ENCODE measurements around the gene IRX3. TPM values are rescaled to one million over a fixed set of nuclear protein-coding genes. Genes with fewer than 3 reads are reported as not detected.

The IRX3 gene
- total and polyA plus RNA-seq, 10 of the 15 experiments (the other 5 are each of a cell fraction or from before 2014, with no cell fraction given): 0.05 TPM; not detected in 9

DNA sequence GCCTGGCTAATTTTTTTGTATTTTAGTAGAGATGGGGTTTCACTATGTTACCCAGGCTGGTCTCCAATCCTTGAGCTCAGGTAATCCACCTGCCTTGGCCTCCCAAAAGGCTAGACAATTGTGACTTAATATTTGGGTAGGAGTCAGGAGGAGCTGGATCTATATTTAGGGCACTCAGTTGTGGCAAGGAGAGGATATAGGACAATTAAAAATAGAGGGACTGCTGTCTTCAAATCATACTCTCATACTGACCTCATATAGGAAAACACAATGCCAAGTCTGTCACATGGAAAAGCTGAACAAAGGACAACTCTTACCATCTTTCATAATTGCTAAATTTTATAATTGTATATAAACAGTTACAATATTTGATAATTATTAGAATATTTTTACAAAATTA lies 17.1 kb downstream of the IRX3 start (continued):
- TF ChIP-seq, protein P1, sequence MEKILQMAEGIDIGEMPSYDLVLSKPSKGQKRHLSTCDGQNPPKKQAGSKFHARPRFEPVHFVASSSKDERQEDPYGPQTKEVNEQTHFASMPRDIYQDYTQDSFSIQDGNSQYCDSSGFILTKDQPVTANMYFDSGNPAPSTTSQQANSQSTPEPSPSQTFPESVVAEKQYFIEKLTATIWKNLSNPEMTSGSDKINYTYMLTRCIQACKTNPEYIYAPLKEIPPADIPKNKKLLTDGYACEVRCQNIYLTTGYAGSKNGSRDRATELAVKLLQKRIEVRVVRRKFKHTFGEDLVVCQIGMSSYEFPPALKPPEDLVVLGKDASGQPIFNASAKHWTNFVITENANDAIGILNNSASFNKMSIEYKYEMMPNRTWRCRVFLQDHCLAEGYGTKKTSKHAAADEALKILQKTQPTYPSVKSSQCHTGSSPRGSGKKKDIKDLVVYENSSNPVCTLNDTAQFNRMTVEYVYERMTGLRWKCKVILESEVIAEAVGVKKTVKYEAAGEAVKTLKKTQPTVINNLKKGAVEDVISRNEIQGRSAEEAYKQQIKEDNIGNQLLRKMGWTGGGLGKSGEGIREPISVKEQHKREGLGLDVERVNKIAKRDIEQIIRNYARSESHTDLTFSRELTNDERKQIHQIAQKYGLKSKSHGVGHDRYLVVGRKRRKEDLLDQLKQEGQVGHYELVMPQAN (conservative IDR thresholded peaks at IDR 0.05): no peak
- no peak for TF ChIP-seq IKZF2 (IDR thresholded peaks at IDR 0.05)

DNA sequence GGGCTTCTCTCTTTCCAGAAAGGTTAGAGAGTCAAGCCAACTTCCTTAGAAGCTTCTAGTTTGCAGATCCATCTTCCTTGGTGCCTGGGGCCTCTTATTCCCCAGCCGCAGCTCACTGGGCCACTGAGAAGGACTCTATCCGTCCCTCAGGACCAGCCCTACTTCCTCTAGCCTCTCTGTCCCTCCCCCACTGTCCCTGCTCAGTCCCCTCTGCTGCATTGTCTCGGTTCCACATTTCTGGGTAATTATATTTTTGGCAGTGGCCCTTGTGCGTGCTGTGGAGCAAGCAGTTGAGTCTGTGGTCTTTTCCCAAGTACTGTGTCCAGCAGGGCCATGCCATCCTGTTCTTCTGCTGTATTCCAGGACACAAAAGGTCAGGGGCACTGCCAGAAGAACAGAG lies 17.8 kb downstream of the IRX3 start:
- POLR2A ChIA-PET: no interaction called here
- CTCF ChIA-PET: no interaction called here
- in situ Hi-C loops (cut with MboI): no loop called here
- FAIRE-seq (no peak), DNase-seq (ENCODE audit: low read depth, low spot score) (no peak), ATAC-seq (no peak)
- TF ChIP-seq SREBF1 (IDR thresholded peaks at IDR 0.05; ENCODE audit: low read length): no peak
- TF ChIP-seq ZNF622 (IDR thresholded peaks at IDR 0.05): no peak
- TF ChIP-seq BMI1 (IDR thresholded peaks at IDR 0.05; ENCODE audit: borderline replicate concordance): no peak
- no peak for TF ChIP-seq RAD51 (IDR thresholded peaks at IDR 0.05)
- TF ChIP-seq IRF5 (IDR thresholded peaks at IDR 0.05; ENCODE audit: borderline replicate concordance): no peak
- TF ChIP-seq POLR2A (IDR thresholded peaks at IDR 0.05; ENCODE audit: low read depth, low read length): no peak
- no peak for TF ChIP-seq ZSCAN29 (IDR thresholded peaks at IDR 0.05)
- TF ChIP-seq ASH2L (IDR thresholded peaks at IDR 0.05; ENCODE audit: borderline replicate concordance, low read depth): no peak
- no peak for TF ChIP-seq BACH1 (IDR thresholded peaks at IDR 0.05; ENCODE audit: borderline replicate concordance)
- no peak for TF ChIP-seq USF1 (IDR thresholded peaks at IDR 0.05; ENCODE audit: borderline replicate concordance, extremely low read length, insufficient read depth, low read depth, low read length)
- TF ChIP-seq ZNF274 (IDR thresholded peaks at IDR 0.05; ENCODE audit: insufficient read depth, insufficient read length): no peak
- no peak for TF ChIP-seq ELK1 (IDR thresholded peaks at IDR 0.05; ENCODE audit: low read depth, low read length)
- no peak for TF ChIP-seq FOXM1 (IDR thresholded peaks at IDR 0.05; ENCODE audit: low read depth, low read length)
- TF ChIP-seq IRF4 (IDR thresholded peaks at IDR 0.05; ENCODE audit: low read depth, low read length): no peak
- no peak for TF ChIP-seq HCFC1 (IDR thresholded peaks at IDR 0.05; ENCODE audit: low read length)
- TF ChIP-seq CTCF (IDR thresholded peaks at IDR 0.05 in 2 of 3, conservative IDR thresholded peaks at IDR 0.05 in 1 of 3; ENCODE audit: control insufficient read depth in 2 of 3, extremely low read depth in 1 of 3, insufficient read depth in 1 of 3, low read depth in 3 of 3, low read length in 3 of 3): no peak
- no peak for TF ChIP-seq MTA2 (IDR thresholded peaks at IDR 0.05; ENCODE audit: low read depth)
- no peaks in the 10 kb centered on the region for H4K20me1 ChIP-seq (ENCODE audit: control insufficient read depth, insufficient read depth)
- H3K4me2 ChIP-seq (ENCODE audit: control insufficient read depth, insufficient read depth): no peak overlapping the region
- intact Hi-C loops (cut with micrococcal nuclease; ENCODE audit: unreplicated experiment): no loop called here
- no peak overlapping the region for H3K27ac ChIP-seq (ENCODE audit: control insufficient read depth, insufficient read depth)
- 4% methylated on average over 4 of the region's 4 CpGs for WGBS (ENCODE audit: insufficient coverage, insufficient replicate concordance, low lambda C conversion rate, missing lambda C conversion rate)
- no peak overlapping the region for H2AFZ ChIP-seq (ENCODE audit: control insufficient read depth, low read depth, low read length)
- no peaks in the 10 kb centered on the region for H3K27me3 ChIP-seq (replicated peaks in 1 of 2; ENCODE audit: control insufficient read depth in 2 of 2, insufficient read depth in 2 of 2, low read length in 1 of 2)
- BruUV-seq (replicated peaks): no TSS peak
- no peaks in the 10 kb centered on the region; the same call in 2 of the 3 replicates for H3K9me3 ChIP-seq (replicated peaks; ENCODE audit: control insufficient read depth, insufficient read depth, low read length)
- RAD21 ChIA-PET (ENCODE audit: unreplicated experiment): no interaction called here
- SMC1A ChIA-PET (ENCODE audit: uncharacterized antibody, unreplicated experiment): no interaction called here
- no peaks in the 10 kb centered on the region for H3K4me1 ChIP-seq (ENCODE audit: control insufficient read depth, insufficient read depth, low read length)
- H3K79me2 ChIP-seq (ENCODE audit: control insufficient read depth, insufficient read depth, low read length): no peaks in the 10 kb centered on the region
- no peak overlapping the region for H3K9ac ChIP-seq (ENCODE audit: control insufficient read depth, insufficient read depth, low read length)
- H3K4me3 ChIP-seq: no peak overlapping the region
- H3K36me3 ChIP-seq (ENCODE audit: control insufficient read depth in 2 of 2, insufficient read depth in 2 of 2, low read length in 1 of 2): no peaks in the 10 kb centered on the region

All from GM12878 (cell line).